ENCODE data around the gene PDE4D.

DNA sequence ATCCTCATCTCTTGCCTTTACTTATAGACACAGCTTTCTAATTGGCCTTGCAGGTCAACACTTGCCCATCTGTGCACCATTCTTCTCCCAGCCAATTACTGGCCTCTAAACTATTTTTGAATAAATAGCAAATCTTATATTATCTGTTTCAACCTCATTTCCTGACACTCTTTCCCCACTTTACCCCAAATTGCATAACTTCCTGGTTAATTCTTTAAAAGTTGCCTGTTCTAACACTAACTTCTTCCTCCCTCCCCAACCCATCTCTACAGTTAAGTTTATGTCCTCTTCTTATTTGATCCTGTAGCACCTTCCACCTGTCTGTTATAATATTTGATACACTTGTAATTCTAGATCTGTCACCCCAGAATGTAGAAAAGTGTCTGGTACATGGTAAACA, 372.1 kb downstream of the PDE4D start:
- TF ChIP-seq, protein P1, sequence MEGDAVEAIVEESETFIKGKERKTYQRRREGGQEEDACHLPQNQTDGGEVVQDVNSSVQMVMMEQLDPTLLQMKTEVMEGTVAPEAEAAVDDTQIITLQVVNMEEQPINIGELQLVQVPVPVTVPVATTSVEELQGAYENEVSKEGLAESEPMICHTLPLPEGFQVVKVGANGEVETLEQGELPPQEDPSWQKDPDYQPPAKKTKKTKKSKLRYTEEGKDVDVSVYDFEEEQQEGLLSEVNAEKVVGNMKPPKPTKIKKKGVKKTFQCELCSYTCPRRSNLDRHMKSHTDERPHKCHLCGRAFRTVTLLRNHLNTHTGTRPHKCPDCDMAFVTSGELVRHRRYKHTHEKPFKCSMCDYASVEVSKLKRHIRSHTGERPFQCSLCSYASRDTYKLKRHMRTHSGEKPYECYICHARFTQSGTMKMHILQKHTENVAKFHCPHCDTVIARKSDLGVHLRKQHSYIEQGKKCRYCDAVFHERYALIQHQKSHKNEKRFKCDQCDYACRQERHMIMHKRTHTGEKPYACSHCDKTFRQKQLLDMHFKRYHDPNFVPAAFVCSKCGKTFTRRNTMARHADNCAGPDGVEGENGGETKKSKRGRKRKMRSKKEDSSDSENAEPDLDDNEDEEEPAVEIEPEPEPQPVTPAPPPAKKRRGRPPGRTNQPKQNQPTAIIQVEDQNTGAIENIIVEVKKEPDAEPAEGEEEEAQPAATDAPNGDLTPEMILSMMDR (IDR thresholded peaks at IDR 0.05; ENCODE audit: insufficient read depth, low read depth, low read length): no peak
- TF ChIP-seq EZH2 (IDR thresholded peaks at IDR 0.05; ENCODE audit: insufficient read depth, low read length): no peak

All from astrocyte (in vitro differentiated cells and primary cell).